Measurements from ENCODE around the gene MYRF. TPM values are rescaled to one million over a fixed set of nuclear protein-coding genes. Genes with fewer than 3 reads are reported as not detected.

MYRF gene
- total RNA-seq, 1 experiment from 2014 or later, result 5.1 TPM

GRCh38 chr11:61799665-61800284 is 47.3 kb downstream of the MYRF start:
- Histone ChIP-seq H3K4me1 (ENCODE audit: insufficient read depth, low read length) (peaks cover 13% of the 10 kb centered on the region), H3K27ac (ENCODE audit: low read length) (no peak overlapping the region), H3K36me3 (ENCODE audit: low read depth, low read length) (peaks cover 57% of the 10 kb centered on the region; the same call in 1 of the 2 replicates), H4K20me1 (ENCODE audit: low read length) (peaks cover 9% of the 10 kb centered on the region; the same call in 1 of the 2 replicates), H3K9me3 (ENCODE audit: low read length) (no peaks in the 10 kb centered on the region), H3K27me3 (ENCODE audit: low read length) (no peaks in the 10 kb centered on the region), H2AFZ (ENCODE audit: low read length) (no peak overlapping the region), H3K4me3 (ENCODE audit: low read length) (no peak overlapping the region), H3K9ac (ENCODE audit: low read length) (no peak overlapping the region), H3F3A (ENCODE audit: low read length, unreplicated experiment) (no peaks in the 10 kb centered on the region), H3K79me2 (ENCODE audit: low read length) (peaks cover 65% of the 10 kb centered on the region), H3K4me2 (ENCODE audit: low read length) (no peak overlapping the region), H3K9me2 (replicated peaks; ENCODE audit: low read length) (no peaks in the 10 kb centered on the region)
- TF ChIP-seq EZH2phosphoT487 (IDR thresholded peaks at IDR 0.05; ENCODE audit: borderline replicate concordance, low read length) (no peak), EZH2 (IDR thresholded peaks at IDR 0.05; ENCODE audit: low read length, unreplicated experiment) (no peak)
- TF ChIP-seq, protein P1, sequence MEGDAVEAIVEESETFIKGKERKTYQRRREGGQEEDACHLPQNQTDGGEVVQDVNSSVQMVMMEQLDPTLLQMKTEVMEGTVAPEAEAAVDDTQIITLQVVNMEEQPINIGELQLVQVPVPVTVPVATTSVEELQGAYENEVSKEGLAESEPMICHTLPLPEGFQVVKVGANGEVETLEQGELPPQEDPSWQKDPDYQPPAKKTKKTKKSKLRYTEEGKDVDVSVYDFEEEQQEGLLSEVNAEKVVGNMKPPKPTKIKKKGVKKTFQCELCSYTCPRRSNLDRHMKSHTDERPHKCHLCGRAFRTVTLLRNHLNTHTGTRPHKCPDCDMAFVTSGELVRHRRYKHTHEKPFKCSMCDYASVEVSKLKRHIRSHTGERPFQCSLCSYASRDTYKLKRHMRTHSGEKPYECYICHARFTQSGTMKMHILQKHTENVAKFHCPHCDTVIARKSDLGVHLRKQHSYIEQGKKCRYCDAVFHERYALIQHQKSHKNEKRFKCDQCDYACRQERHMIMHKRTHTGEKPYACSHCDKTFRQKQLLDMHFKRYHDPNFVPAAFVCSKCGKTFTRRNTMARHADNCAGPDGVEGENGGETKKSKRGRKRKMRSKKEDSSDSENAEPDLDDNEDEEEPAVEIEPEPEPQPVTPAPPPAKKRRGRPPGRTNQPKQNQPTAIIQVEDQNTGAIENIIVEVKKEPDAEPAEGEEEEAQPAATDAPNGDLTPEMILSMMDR (conservative IDR thresholded peaks at IDR 0.05; ENCODE audit: low read depth, low read length), result no peak
- ChIA-PET POLR2A (ENCODE audit: unreplicated experiment) (no interaction called here), CTCF (interaction anchor here (0.7 kb wide), 1 partner anchor 29 kb away, joined by 4 read pairs; no protein-coding TSS in a partner anchor)
- ATAC-seq, result no peak
- DNase-seq, result no peak
- intact Hi-C loops (cut with micrococcal nuclease), result loop anchor here (5.0 kb wide), 1 partner anchor 578 kb away; no protein-coding TSS in a partner anchor
- no TSS peak for BruUV-seq (replicated peaks)

GRCh38 chr11:61800331-61801281 is 48.2 kb downstream of the MYRF start:
- DNase-seq, result peak; percentile 24

DNA sequence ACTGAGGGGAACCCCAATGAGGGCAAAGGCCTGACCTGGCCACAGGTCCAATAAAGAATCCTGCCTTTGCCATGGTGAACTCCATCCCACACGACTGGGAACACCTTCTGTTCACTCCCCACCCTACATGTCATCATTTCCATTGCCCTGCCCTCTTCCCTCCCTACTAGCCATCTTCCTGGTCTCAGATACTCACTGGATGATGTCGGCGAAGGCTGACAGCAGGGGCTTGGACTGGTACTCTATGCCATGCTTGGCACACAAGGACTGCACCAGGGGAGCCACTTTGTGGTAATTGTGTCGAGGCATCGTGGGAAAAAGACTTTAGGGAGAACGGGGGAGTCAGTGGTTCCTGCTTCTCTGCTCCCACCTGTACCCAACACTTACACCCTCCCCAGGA is 50.2 kb downstream of the MYRF start:
- Histone ChIP-seq H3K27me3 (ENCODE audit: low read length) (no peaks in the 10 kb centered on the region), H3K36me3 (ENCODE audit: low read depth, low read length) (peaks cover 52% of the 10 kb centered on the region; the same call in 1 of the 2 replicates), H3K27ac (ENCODE audit: low read length) (no peak overlapping the region), H3K9ac (ENCODE audit: low read length) (no peak overlapping the region), H2AFZ (ENCODE audit: low read length) (no peak overlapping the region), H4K20me1 (ENCODE audit: low read length) (peaks cover 1% of the 10 kb centered on the region; the same call in 1 of the 2 replicates), H3K9me3 (ENCODE audit: low read length) (no peaks in the 10 kb centered on the region), H3K4me2 (ENCODE audit: low read length) (no peak overlapping the region), H3K9me2 (replicated peaks; ENCODE audit: low read length) (no peaks in the 10 kb centered on the region), H3K79me2 (ENCODE audit: low read length) (peaks cover 37% of the 10 kb centered on the region), H3F3A (ENCODE audit: low read length, unreplicated experiment) (no peaks in the 10 kb centered on the region), H3K4me1 (ENCODE audit: insufficient read depth, low read length) (peaks cover 10% of the 10 kb centered on the region), H3K4me3 (ENCODE audit: low read length) (no peak overlapping the region)
- intact Hi-C loops (cut with micrococcal nuclease), result no loop called here
- POLR2A ChIA-PET (ENCODE audit: unreplicated experiment), result no interaction called here
- ATAC-seq (no peak), DNase-seq (no peak)
- TF ChIP-seq EZH2 (IDR thresholded peaks at IDR 0.05; ENCODE audit: low read length, unreplicated experiment), result no peak
- TF ChIP-seq, protein P1 (conservative IDR thresholded peaks at IDR 0.05; ENCODE audit: low read depth, low read length), result no peak
- no peak for TF ChIP-seq EZH2phosphoT487 (IDR thresholded peaks at IDR 0.05; ENCODE audit: borderline replicate concordance, low read length)
- CTCF ChIA-PET, result no interaction called here
- BruUV-seq (replicated peaks), result no TSS peak

More at GRCh38 chr11:61800331-61801281, 48.2 kb downstream of the MYRF start:
- Histone ChIP-seq H3K36me3 (ENCODE audit: low read depth, low read length) (peaks cover 56% of the 10 kb centered on the region; the same call in 1 of the 2 replicates), H3K79me2 (ENCODE audit: low read length) (peaks cover 57% of the 10 kb centered on the region), H3K4me3 (ENCODE audit: low read length) (no peak overlapping the region), H3F3A (ENCODE audit: low read length, unreplicated experiment) (no peaks in the 10 kb centered on the region), H3K4me1 (ENCODE audit: insufficient read depth, low read length) (peaks cover 10% of the 10 kb centered on the region), H3K27me3 (ENCODE audit: low read length) (no peaks in the 10 kb centered on the region), H3K9ac (ENCODE audit: low read length) (no peak overlapping the region), H3K9me2 (replicated peaks; ENCODE audit: low read length) (no peaks in the 10 kb centered on the region), H4K20me1 (ENCODE audit: low read length) (peaks cover 3% of the 10 kb centered on the region; the same call in 1 of the 2 replicates), H3K27ac (ENCODE audit: low read length) (no peak overlapping the region), H3K9me3 (ENCODE audit: low read length) (no peaks in the 10 kb centered on the region), H3K4me2 (ENCODE audit: low read length) (no peak overlapping the region), H2AFZ (ENCODE audit: low read length) (no peak overlapping the region)
- ATAC-seq, result peak; percentile 69
- BruUV-seq (replicated peaks), result no TSS peak
- TF ChIP-seq EZH2phosphoT487 (IDR thresholded peaks at IDR 0.05; ENCODE audit: borderline replicate concordance, low read length) (no peak), EZH2 (IDR thresholded peaks at IDR 0.05; ENCODE audit: low read length, unreplicated experiment) (no peak)
- POLR2A ChIA-PET (ENCODE audit: unreplicated experiment), result no interaction called here
- intact Hi-C loops (cut with micrococcal nuclease), result no loop called here
- CTCF ChIA-PET, result no interaction called here

All from PC-3 (cell line).